Keratinocyte (primary cell): ENCODE data around the gene PHAF1. TPM values are rescaled to one million over a fixed set of nuclear protein-coding genes. Genes with fewer than 3 reads are reported as not detected.

Source experiments
- DNase-seq: peaks from one replicate; pipeline ENCODE4 v3.0.0-alpha.2; 2011; ENCODE audit warnings: low read depth, missing footprints, low spot score
- FAIRE-seq: peaks from 2 replicates; lab custom pipeline; 2011; peaks lifted over from hg19 to GRCh38; lab: Jason Lieb, UNC
- H2AFZ ChIP-seq: 2 replicates; pipeline ENCODE4 v1.6.0; 2012; ENCODE audit warnings: low read length, control low read depth, inconsistent platforms; ENCODE audit not compliant: control insufficient read depth
- H3K27ac ChIP-seq: 2 replicates; pipeline ENCODE4 v1.5.1; 2011; ENCODE audit warnings: low read length; ENCODE audit not compliant: control insufficient read depth, insufficient read depth
- H3K27me3 ChIP-seq: 3 replicates; pipeline ENCODE4 v1.6.0; 2011; ENCODE audit warnings: low read length; ENCODE audit not compliant: control insufficient read depth, insufficient read depth; ENCODE audit errors: extremely low read depth
- H3K36me3 ChIP-seq, 2 experiments: 2 replicates in 1 of 2; 3 replicates in 1 of 2; pipeline ENCODE4 v1.5.1; 2011; ENCODE audit warnings: low read length in 2 of 2, mild to moderate bottlenecking in 1 of 2; ENCODE audit not compliant: control insufficient read depth in 2 of 2, insufficient read depth in 2 of 2; ENCODE audit errors: extremely low read depth in 1 of 2
- H3K4me1 ChIP-seq: 3 replicates; pipeline ENCODE4 v1.5.1; 2011; ENCODE audit warnings: low read length; ENCODE audit not compliant: control insufficient read depth, insufficient read depth; ENCODE audit errors: extremely low read depth
- H3K4me2 ChIP-seq: 3 replicates; pipeline ENCODE4 v1.6.0; 2011; ENCODE audit warnings: low read depth, low read length; ENCODE audit not compliant: control insufficient read depth, insufficient read depth; ENCODE audit errors: extremely low read depth
- H3K4me3 ChIP-seq, 3 experiments: fragments of 200-600 bp in 1 of 3; sonication (generic) in 1 of 3; 2 replicates in 2 of 3; 3 replicates in 1 of 3; pipeline ENCODE4 v1.5.1; 2011 to 2016; ENCODE audit warnings: low read length in 3 of 3, mild to moderate bottlenecking in 3 of 3, control low read depth in 2 of 3, inconsistent platforms in 1 of 3, low read depth in 1 of 3, mixed read lengths in 1 of 3, mixed run types in 1 of 3, moderate library complexity in 1 of 3; ENCODE audit not compliant: control insufficient read depth in 2 of 3, insufficient read depth in 2 of 3; ENCODE audit errors: extremely low read depth in 1 of 3
- H3K79me2 ChIP-seq: 2 replicates; pipeline ENCODE4 v1.6.0; 2012; ENCODE audit warnings: low read length; ENCODE audit not compliant: control insufficient read depth, insufficient read depth
- H3K9ac ChIP-seq: 3 replicates; pipeline ENCODE4 v1.6.0; 2011; ENCODE audit warnings: low read length; ENCODE audit not compliant: control insufficient read depth, insufficient read depth; ENCODE audit errors: extremely low read depth
- H3K9me1 ChIP-seq: 3 replicates; pipeline ENCODE4 v1.6.0; 2011; ENCODE audit warnings: low read length; ENCODE audit not compliant: control insufficient read depth, insufficient read depth; ENCODE audit errors: extremely low read depth
- H3K9me3 ChIP-seq: 2 replicates; pipeline ENCODE4 v1.5.1; 2012; ENCODE audit warnings: low read depth, low read length; ENCODE audit not compliant: control insufficient read depth
- H4K20me1 ChIP-seq: 3 replicates; pipeline ENCODE4 v1.6.0; 2011; ENCODE audit warnings: low read length; ENCODE audit not compliant: control insufficient read depth, insufficient read depth; ENCODE audit errors: extremely low read depth
- CTCF ChIP-seq, 3 experiments: IDR thresholded peaks in 1 of 3; conservative IDR thresholded peaks in 1 of 3; optimal IDR thresholded peaks in 1 of 3; 2 replicates in 2 of 3; 3 replicates in 1 of 3; pipeline versions ENCODE3 to v1.5.1; 2011; ENCODE audit warnings: low read length in 3 of 3, mild to moderate bottlenecking in 3 of 3, moderate library complexity in 2 of 3, control low read depth in 1 of 3, inconsistent platforms in 1 of 3; ENCODE audit not compliant: insufficient read depth in 2 of 3; ENCODE audit errors: extremely low read depth in 1 of 3
- EZH2 ChIP-seq: IDR thresholded peaks from one replicate; pipeline ENCODE4 v1.6.1; 2012; ENCODE audit warnings: inconsistent platforms, mild to moderate bottlenecking, low read length, moderate library complexity
- dilution Hi-C: fragments of 300-500 bp; cut with MboI; formaldehyde crosslinking; loops from one replicate; pipeline ENCODE4 v1.7.0; 2020; ENCODE audit warnings: low sequenced_read_pairs; ENCODE audit not compliant: extremely low pct_ligation_motif_present
- polyA plus RNA-seq, 5 experiments: library from polyadenylated mRNA; depleted of rRNA in 3 of 5; stranded (reverse) in 3 of 5; stranded (forward) in 1 of 5; unstranded in 1 of 5; fragments of >200 nt; gene quantifications; 1 replicate in 1 of 5; 2 replicates in 3 of 5; 3 replicates in 1 of 5; pipeline versions ENCODE4 v1.2.1 to v1.2.3, GENCODE V29; 2011 to 2012; ENCODE audit warnings: missing spikeins in 2 of 5, low read depth in 1 of 5, low replicate concordance in 1 of 5

The PHAF1 gene
- polyA plus RNA-seq, 1 donor (not counting 4 experiments of a cell fraction or from before 2014, with no cell fraction given), result 26.7 TPM

GRCh38 chr16:67145746-67146145 is 36.0 kb downstream of the PHAF1 start:
- H3K4me2 ChIP-seq, result no peak overlapping the region
- no peaks in the 10 kb centered on the region for H4K20me1 ChIP-seq
- H2AFZ ChIP-seq, result no peak overlapping the region
- no peak for FAIRE-seq
- H3K4me3 ChIP-seq, result no peak overlapping the region
- H3K36me3 ChIP-seq, result peaks cover 42 to 59% of the 10 kb centered on the region in 2 experiments
- dilution Hi-C loops, result no loop called here
- no peaks in the 10 kb centered on the region for H3K9me3 ChIP-seq
- no peaks in the 10 kb centered on the region for H3K79me2 ChIP-seq
- TF ChIP-seq EZH2 (no peak), CTCF (optimal IDR thresholded peaks at IDR 0.05 in 1 of 3, IDR thresholded peaks at IDR 0.05 in 1 of 3, conservative IDR thresholded peaks at IDR 0.05 in 1 of 3; ENCODE audit: extremely low read depth in 1 of 3, insufficient read depth in 2 of 3, low read length in 3 of 3) (no peak)
- no peak overlapping the region for H3K9ac ChIP-seq
- H3K9me1 ChIP-seq, result no peaks in the 10 kb centered on the region
- DNase-seq, result no peak
- no peaks in the 10 kb centered on the region for H3K27me3 ChIP-seq
- H3K27ac ChIP-seq, result no peak overlapping the region
- H3K4me1 ChIP-seq, result peaks cover 12% of the 10 kb centered on the region

GRCh38 chr16:67146523-67147357 is 37.0 kb downstream of the PHAF1 start:
- peaks cover 14% of the 10 kb centered on the region for H3K4me1 ChIP-seq
- no peak overlapping the region for H3K9ac ChIP-seq
- peaks cover 42 to 52% of the 10 kb centered on the region in 2 experiments for H3K36me3 ChIP-seq
- no peak for DNase-seq
- dilution Hi-C loops, result no loop called here
- TF ChIP-seq EZH2 (no peak), CTCF (optimal IDR thresholded peaks at IDR 0.05 in 1 of 3, IDR thresholded peaks at IDR 0.05 in 1 of 3, conservative IDR thresholded peaks at IDR 0.05 in 1 of 3; ENCODE audit: extremely low read depth in 1 of 3, insufficient read depth in 2 of 3, low read length in 3 of 3) (no peak)
- no peak for FAIRE-seq
- H3K27ac ChIP-seq, result peak overlapping the region; percentile 9
- H2AFZ ChIP-seq, result no peak overlapping the region
- H4K20me1 ChIP-seq, result no peaks in the 10 kb centered on the region
- no peak overlapping the region for H3K4me2 ChIP-seq
- H3K4me3 ChIP-seq, result no peak overlapping the region
- H3K9me1 ChIP-seq, result no peaks in the 10 kb centered on the region
- H3K79me2 ChIP-seq, result no peaks in the 10 kb centered on the region
- no peaks in the 10 kb centered on the region for H3K9me3 ChIP-seq
- H3K27me3 ChIP-seq, result no peaks in the 10 kb centered on the region
